Tongue (tissue), 2 donors: ENCODE results near the gene CWC15. TPM values are rescaled to one million over a fixed set of nuclear protein-coding genes. Genes with fewer than 3 reads are reported as not detected.

Source experiments
- DNase-seq: peaks from one replicate; pipeline ENCODE4 v3.0.0-alpha.2; 2015
- total RNA-seq: library from RNA; depleted of rRNA; stranded (reverse); fragments of >200 nt; gene quantifications from one replicate; pipeline ENCODE4 v1.2.3, GENCODE V29; 2014

The CWC15 gene
- total RNA-seq, 1 donor from 2014 or later = 53.6 TPM

- DNase-seq = no peak
Observed at GRCh38 chr11:94912806-94913205, 60.5 kb downstream of the CWC15 start.

Other genes with a start within 250 kb of the CWC15 start
- 257 TPM for gene AMOTL1, start 205.2 kb downstream of the CWC15 start, total RNA-seq
- gene KDM4D, start 153 bp upstream of the CWC15 start, total RNA-seq = 0.62 TPM
- not detected for gene KDM4E, start 51.7 kb upstream of the CWC15 start, total RNA-seq
- not detected for gene KDM4F, start 75.9 kb upstream of the CWC15 start, total RNA-seq
- gene SRSF8, start 93.4 kb upstream of the CWC15 start, total RNA-seq = 19.6 TPM
- 81.0 TPM for gene ENDOD1, start 116.3 kb upstream of the CWC15 start, total RNA-seq